ENCODE data around the gene SUSD6. TPM values are rescaled to one million over a fixed set of nuclear protein-coding genes. Genes with fewer than 3 reads are reported as not detected.

The SUSD6 gene
- total RNA-seq, 1 donor from 2014 or later, result 20.8 TPM

- no peak for DNase-seq
- intact Hi-C loops (cut with DNase I), result no loop called here
- ATAC-seq (ENCODE audit: poor library complexity), result no peak
These were observed 3.7 kb downstream of the SUSD6 start for GRCh38 chr14:69615121-69615495.

- ATAC-seq (ENCODE audit: poor library complexity), result peak; percentile 43
- intact Hi-C loops (cut with DNase I), result no loop called here
- no peak for DNase-seq
These were observed 4.4 kb downstream of the SUSD6 start for GRCh38 chr14:69615496-69616407.

- intact Hi-C loops (cut with DNase I), result no loop called here
- DNase-seq, result no peak
- no peak for ATAC-seq (ENCODE audit: poor library complexity)
These were observed 5.0 kb downstream of the SUSD6 start for GRCh38 chr14:69616408-69616773.

GRCh38 chr14:69617796-69618195 lies 6.4 kb downstream of the SUSD6 start:
- DNase-seq (no peak), ATAC-seq (ENCODE audit: poor library complexity) (no peak)
- intact Hi-C loops (cut with DNase I), result no loop called here

GRCh38 chr14:69619012-69619411 lies 7.6 kb downstream of the SUSD6 start:
- intact Hi-C loops (cut with DNase I), result no loop called here
- no peak for ATAC-seq (ENCODE audit: poor library complexity)
- no peak for DNase-seq

GRCh38 chr14:69620211-69620611 lies 8.8 kb downstream of the SUSD6 start:
- DNase-seq, result no peak
- intact Hi-C loops (cut with DNase I), result no loop called here
- no peak for ATAC-seq (ENCODE audit: poor library complexity)

- intact Hi-C loops (cut with DNase I), result no loop called here
- ATAC-seq (ENCODE audit: poor library complexity) (no peak), DNase-seq (no peak)
These were observed 9.6 kb downstream of the SUSD6 start for GRCh38 chr14:69620981-69621380.

- intact Hi-C loops (cut with DNase I), result no loop called here
- ATAC-seq (ENCODE audit: poor library complexity) (no peak), DNase-seq (no peak)
These were observed 12.7 kb downstream of the SUSD6 start for GRCh38 chr14:69624136-69624535.

GRCh38 chr14:69625299-69626131 lies 14.1 kb downstream of the SUSD6 start:
- peak; percentile 79 for DNase-seq
- intact Hi-C loops (cut with DNase I), result no loop called here
- peak; percentile 72 for ATAC-seq (ENCODE audit: poor library complexity)

GRCh38 chr14:69626132-69626500 lies 14.7 kb downstream of the SUSD6 start:
- DNase-seq (no peak), ATAC-seq (ENCODE audit: poor library complexity) (no peak)
- intact Hi-C loops (cut with DNase I), result no loop called here

GRCh38 chr14:69629225-69630127 lies 18.1 kb downstream of the SUSD6 start:
- intact Hi-C loops (cut with DNase I), result no loop called here
- DNase-seq, result no peak
- no peak for ATAC-seq (ENCODE audit: poor library complexity)

- DNase-seq, result no peak
- no peak for ATAC-seq (ENCODE audit: poor library complexity)
- intact Hi-C loops (cut with DNase I), result no loop called here
These were observed 19.0 kb downstream of the SUSD6 start for GRCh38 chr14:69630360-69630759.

GRCh38 chr14:69631509-69631908 lies 20.1 kb downstream of the SUSD6 start:
- no peak for DNase-seq
- intact Hi-C loops (cut with DNase I), result no loop called here
- no peak for ATAC-seq (ENCODE audit: poor library complexity)

GRCh38 chr14:69632164-69632563 lies 20.8 kb downstream of the SUSD6 start:
- no peak for DNase-seq
- peak; percentile 21 for ATAC-seq (ENCODE audit: poor library complexity)
- intact Hi-C loops (cut with DNase I), result no loop called here

- DNase-seq (no peak), ATAC-seq (ENCODE audit: poor library complexity) (no peak)
- intact Hi-C loops (cut with DNase I), result no loop called here
These were observed 21.3 kb downstream of the SUSD6 start for GRCh38 chr14:69632593-69633151.

- intact Hi-C loops (cut with DNase I), result no loop called here
- DNase-seq, result no peak
- no peak for ATAC-seq (ENCODE audit: poor library complexity)
These were observed 21.8 kb downstream of the SUSD6 start for GRCh38 chr14:69633238-69633637.

GRCh38 chr14:69635981-69636639 lies 24.7 kb downstream of the SUSD6 start:
- intact Hi-C loops (cut with DNase I), result no loop called here
- DNase-seq (no peak), ATAC-seq (ENCODE audit: poor library complexity) (peak; percentile 45)

All from Right ventricle myocardium superior (tissue), 1 donor.